IMR-90 (cell line): Measurements from ENCODE around the gene ABHD5. TPM values are rescaled to one million over a fixed set of nuclear protein-coding genes. Genes with fewer than 3 reads are reported as not detected.

Source experiments
- CEBPB ChIP-seq: IDR thresholded peaks from 2 replicates; pipeline ENCODE4 v1.6.1; 2012; ENCODE audit warnings: low read depth, low read length, improper control_type of control experiment
- USF2 ChIP-seq: fragments of 150-350 bp; IDR thresholded peaks from 2 replicates; pipeline ENCODE4 v1.6.1; 2017; ENCODE audit warnings: mild to moderate bottlenecking, antibody characterized with exemption, low read length, low read depth
- polyA plus RNA-seq, 3 experiments: library from polyadenylated mRNA; depleted of rRNA; stranded (reverse); fragments of >200 nt; gene quantifications; 2 replicates each; pipeline ENCODE4 v1.2.3, GENCODE V29; 2012; ENCODE audit warnings: low replicate concordance in 1 of 3
- total RNA-seq: library from RNA; depleted of rRNA; stranded (reverse); fragments of >200 nt; gene quantifications from 2 replicates; pipeline ENCODE4 v1.2.3, GENCODE V29; 2012

The ABHD5 gene
- total and polyA plus RNA-seq, 2 of the 4 experiments (the other 2 are of a cell fraction) = 15.8 to 33.2 TPM

- TF ChIP-seq CEBPB (no peak), USF2 (no peak)
Observed at GRCh38 chr3:43768381-43768973, 77.7 kb downstream of the ABHD5 start (continued).
